Measurements from ENCODE around the gene TXLNG. TPM values are rescaled to one million over a fixed set of nuclear protein-coding genes. Genes with fewer than 3 reads are reported as not detected.

The TXLNG gene
- total RNA-seq, 2 donors from 2014 or later: 8.8 to 11.3 TPM

GRCh38 chrX:16869393-16870094 is 83.3 kb downstream of the TXLNG start:
- H3K9ac ChIP-seq (ENCODE audit: low read depth in 2 of 2, low read length in 2 of 2): peak overlapping the region; percentile 70 to 81
- peak overlapping the region; percentile 76 for H3K27ac ChIP-seq
- DNase-seq: peak; percentile 23
- no peaks in the 10 kb centered on the region for H3K9me3 ChIP-seq
- no peak for TF ChIP-seq CTCF (IDR thresholded peaks at IDR 0.05)
- peak overlapping the region; percentile 54 for H3K4me3 ChIP-seq
- intact Hi-C loops (cut with DNase I): loop anchor here (10.0 kb wide), 1 partner anchor 65 kb away; no protein-coding TSS in a partner anchor
- H3K4me1 ChIP-seq: peaks cover 4% of the 10 kb centered on the region
- H3K36me3 ChIP-seq: no peaks in the 10 kb centered on the region
- no peaks in the 10 kb centered on the region for H3K27me3 ChIP-seq

- peak; percentile 94 for DNase-seq
- H3K9me3 ChIP-seq: no peaks in the 10 kb centered on the region
- H3K9ac ChIP-seq (ENCODE audit: low read depth in 2 of 2, low read length in 2 of 2): peak within 1 kb of the TSS; percentile 70 to 81
- H3K27me3 ChIP-seq: no peaks in the 10 kb centered on the region
- TF ChIP-seq CTCF (IDR thresholded peaks at IDR 0.05): no peak
- no peaks in the 10 kb centered on the region for H3K36me3 ChIP-seq
- peak within 1 kb of the TSS; percentile 54 for H3K4me3 ChIP-seq
- peak within 1 kb of the TSS; percentile 76 for H3K27ac ChIP-seq
- intact Hi-C loops (cut with DNase I): loop anchor here (10.0 kb wide), 1 partner anchor 65 kb away; no protein-coding TSS in a partner anchor
- peaks cover 4% of the 10 kb centered on the region for H3K4me1 ChIP-seq
Observed at GRCh38 chrX:16870095-16870861, 84.0 kb downstream of the TXLNG start, which contains the start of gene RBBP7. RBBP7 (minus strand) TSS chrX:16870362; CDS start chrX:16870053, 309 bp downstream.

GRCh38 chrX:16870862-16871815 is 84.9 kb downstream of the TXLNG start:
- Histone ChIP-seq H3K4me1 (peaks cover 4% of the 10 kb centered on the region), H3K9ac (ENCODE audit: low read depth in 2 of 2, low read length in 2 of 2) (peak overlapping the region; percentile 42 to 53), H3K4me3 (peak overlapping the region; percentile 42), H3K27ac (peak overlapping the region; percentile 74), H3K9me3 (no peaks in the 10 kb centered on the region), H3K36me3 (no peaks in the 10 kb centered on the region), H3K27me3 (no peaks in the 10 kb centered on the region)
- intact Hi-C loops (cut with DNase I): loop anchor here (10.0 kb wide), 1 partner anchor 64 kb away; no protein-coding TSS in a partner anchor
- TF ChIP-seq CTCF (IDR thresholded peaks at IDR 0.05): no peak
- peak; percentile 27 for DNase-seq

- DNase-seq: no peak
- intact Hi-C loops (cut with DNase I): loop anchor here (10.0 kb wide), 1 partner anchor 62 kb away; no protein-coding TSS in a partner anchor
- TF ChIP-seq CTCF (IDR thresholded peaks at IDR 0.05): no peak
- no peak overlapping the region for H3K4me3 ChIP-seq
- no peaks in the 10 kb centered on the region for H3K36me3 ChIP-seq
- H3K9me3 ChIP-seq: no peaks in the 10 kb centered on the region
- no peaks in the 10 kb centered on the region for H3K27me3 ChIP-seq
- H3K27ac ChIP-seq: no peak overlapping the region
- peaks cover 4% of the 10 kb centered on the region for H3K4me1 ChIP-seq
- peak overlapping the region in 1 of 2 donors; percentile 26 for H3K9ac ChIP-seq (ENCODE audit: low read depth in 2 of 2, low read length in 2 of 2)
Observed at GRCh38 chrX:16873106-16873505, 86.8 kb downstream of the TXLNG start.
